ENCODE data around the gene DUSP9. TPM values are rescaled to one million over a fixed set of nuclear protein-coding genes. Genes with fewer than 3 reads are reported as not detected.

DUSP9 gene
- total RNA-seq, 4 donors from 2014 or later = not detected

DNA sequence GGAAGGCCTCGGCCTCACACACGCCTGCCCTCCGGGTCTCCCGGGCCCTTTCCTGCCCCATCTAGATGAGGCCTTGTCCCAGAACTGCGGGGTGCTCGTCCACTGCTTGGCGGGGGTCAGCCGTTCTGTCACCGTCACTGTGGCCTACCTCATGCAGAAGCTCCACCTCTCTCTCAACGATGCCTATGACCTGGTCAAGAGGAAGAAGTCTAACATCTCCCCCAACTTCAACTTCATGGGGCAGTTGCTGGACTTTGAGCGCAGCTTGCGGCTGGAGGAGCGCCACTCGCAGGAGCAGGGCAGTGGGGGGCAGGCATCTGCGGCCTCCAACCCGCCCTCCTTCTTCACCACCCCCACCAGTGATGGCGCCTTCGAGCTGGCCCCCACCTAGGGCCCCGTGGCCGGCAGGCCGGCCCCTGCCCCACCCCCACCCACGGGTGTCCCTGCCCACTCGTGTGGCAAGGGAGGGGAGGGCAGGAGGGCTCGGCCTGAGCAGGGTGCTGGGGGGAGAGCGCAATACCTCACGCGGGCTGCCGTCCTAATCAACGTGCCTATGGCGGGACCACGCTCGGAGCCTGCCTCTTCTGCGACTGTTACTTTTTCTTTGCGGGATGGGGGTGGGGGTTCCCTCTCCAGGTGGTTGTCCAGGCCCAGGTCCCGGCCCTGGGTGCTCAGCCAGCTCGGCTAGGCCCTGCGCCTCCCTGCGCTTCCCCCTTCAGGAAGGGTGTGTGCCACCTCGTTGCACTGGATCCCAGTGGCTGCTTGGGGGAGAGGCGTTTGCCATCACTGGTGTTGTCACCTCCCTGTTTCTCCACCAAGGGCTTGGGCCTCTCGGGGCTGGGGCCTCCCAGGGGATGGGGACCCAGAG, 3.1 kb downstream of the DUSP9 start:
- no peaks in the 10 kb centered on the region for H3K36me3 ChIP-seq
- TF ChIP-seq, protein P1, sequence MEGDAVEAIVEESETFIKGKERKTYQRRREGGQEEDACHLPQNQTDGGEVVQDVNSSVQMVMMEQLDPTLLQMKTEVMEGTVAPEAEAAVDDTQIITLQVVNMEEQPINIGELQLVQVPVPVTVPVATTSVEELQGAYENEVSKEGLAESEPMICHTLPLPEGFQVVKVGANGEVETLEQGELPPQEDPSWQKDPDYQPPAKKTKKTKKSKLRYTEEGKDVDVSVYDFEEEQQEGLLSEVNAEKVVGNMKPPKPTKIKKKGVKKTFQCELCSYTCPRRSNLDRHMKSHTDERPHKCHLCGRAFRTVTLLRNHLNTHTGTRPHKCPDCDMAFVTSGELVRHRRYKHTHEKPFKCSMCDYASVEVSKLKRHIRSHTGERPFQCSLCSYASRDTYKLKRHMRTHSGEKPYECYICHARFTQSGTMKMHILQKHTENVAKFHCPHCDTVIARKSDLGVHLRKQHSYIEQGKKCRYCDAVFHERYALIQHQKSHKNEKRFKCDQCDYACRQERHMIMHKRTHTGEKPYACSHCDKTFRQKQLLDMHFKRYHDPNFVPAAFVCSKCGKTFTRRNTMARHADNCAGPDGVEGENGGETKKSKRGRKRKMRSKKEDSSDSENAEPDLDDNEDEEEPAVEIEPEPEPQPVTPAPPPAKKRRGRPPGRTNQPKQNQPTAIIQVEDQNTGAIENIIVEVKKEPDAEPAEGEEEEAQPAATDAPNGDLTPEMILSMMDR (IDR thresholded peaks at IDR 0.05 in 4 of 5, conservative IDR thresholded peaks at IDR 0.05 in 1 of 5) = no peak
- TF ChIP-seq POLR2A (IDR thresholded peaks at IDR 0.05) = no peak
- H3K4me3 ChIP-seq = no peak overlapping the region
- intact Hi-C loops (cut with DNase I; ENCODE audit: low total_unique reads) (no loop called here), in situ Hi-C loops (cut with MboI; ENCODE audit: low sequenced_read_pairs in 4 of 4) (loop anchor here in 1 of 4 donors (25.0 kb wide), 1 partner anchor 688 kb away; no protein-coding TSS in a partner anchor)
- H3K9me3 ChIP-seq = no peaks in the 10 kb centered on the region
- ATAC-seq = no peak
- H3K4me1 ChIP-seq = no peaks in the 10 kb centered on the region
- no peak overlapping the region for H3K27ac ChIP-seq
- H3K27me3 ChIP-seq = peaks cover 7 to 36% (median 17%) of the 10 kb centered on the region in 3 donors
- DNase-seq = no peak

GRCh38 chrX:153650959-153651358, 4.0 kb downstream of the DUSP9 start:
- no peak for DNase-seq
- H3K36me3 ChIP-seq = no peaks in the 10 kb centered on the region
- intact Hi-C loops (cut with DNase I; ENCODE audit: low total_unique reads) = no loop called here
- no peaks in the 10 kb centered on the region for H3K9me3 ChIP-seq
- H3K4me3 ChIP-seq = no peak overlapping the region
- H3K4me1 ChIP-seq = no peaks in the 10 kb centered on the region
- no peak for TF ChIP-seq POLR2A (IDR thresholded peaks at IDR 0.05)
- TF ChIP-seq, protein P1 (IDR thresholded peaks at IDR 0.05 in 4 of 5, conservative IDR thresholded peaks at IDR 0.05 in 1 of 5) = no peak
- H3K27ac ChIP-seq = no peak overlapping the region
- H3K27me3 ChIP-seq = peaks cover 3 to 29% (median 9%) of the 10 kb centered on the region in 3 donors
- ATAC-seq = no peak
- in situ Hi-C loops (cut with MboI; ENCODE audit: low sequenced_read_pairs in 4 of 4) = loop anchor here in 1 of 4 donors (25.0 kb wide), 1 partner anchor 689 kb away; no protein-coding TSS in a partner anchor

DNA sequence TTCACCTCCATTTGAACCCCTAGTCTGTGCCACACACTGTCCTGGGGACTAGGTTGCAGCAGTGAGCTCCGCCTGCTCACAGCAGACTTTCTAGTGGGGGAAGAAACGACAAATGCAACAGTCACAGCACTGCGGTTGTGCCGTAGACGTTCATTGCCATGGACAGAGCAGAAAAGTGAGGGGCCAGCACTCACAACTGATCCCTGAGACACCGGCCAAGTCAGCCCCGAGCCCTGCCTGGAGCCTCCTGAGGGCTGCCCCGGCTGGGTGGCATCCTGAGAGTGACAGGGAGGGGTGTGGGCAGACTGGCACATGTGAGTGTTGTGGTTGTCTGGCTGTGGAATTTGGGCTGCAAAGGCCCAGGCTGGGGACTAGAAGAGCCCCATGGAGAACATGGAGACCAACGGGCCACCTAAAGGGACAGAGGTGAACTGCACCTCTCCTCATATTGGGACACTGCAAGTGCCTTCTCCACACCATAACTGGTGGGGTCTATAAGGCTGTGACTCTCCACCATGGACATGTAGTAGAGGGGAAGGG, 4.6 kb downstream of the DUSP9 start:
- no peaks in the 10 kb centered on the region for H3K36me3 ChIP-seq
- H3K4me3 ChIP-seq = no peak overlapping the region
- H3K9me3 ChIP-seq = no peaks in the 10 kb centered on the region
- H3K27me3 ChIP-seq = peaks cover 0 to 22% (median 3%) of the 10 kb centered on the region in 3 donors
- TF ChIP-seq POLR2A (IDR thresholded peaks at IDR 0.05) = no peak
- TF ChIP-seq, protein P1 (IDR thresholded peaks at IDR 0.05 in 4 of 5, conservative IDR thresholded peaks at IDR 0.05 in 1 of 5) = no peak
- in situ Hi-C loops (cut with MboI; ENCODE audit: low sequenced_read_pairs in 4 of 4) (loop anchor here in 1 of 4 donors (25.0 kb wide), 1 partner anchor 689 kb away; no protein-coding TSS in a partner anchor), intact Hi-C loops (cut with DNase I; ENCODE audit: low total_unique reads) (no loop called here)
- H3K4me1 ChIP-seq = no peaks in the 10 kb centered on the region
- H3K27ac ChIP-seq = no peak overlapping the region
- ATAC-seq = no peak
- no peak for DNase-seq

- in situ Hi-C loops (cut with MboI; ENCODE audit: low sequenced_read_pairs in 4 of 4) (loop anchor here in 1 of 4 donors (25.0 kb wide), 1 partner anchor 691 kb away; no protein-coding TSS in a partner anchor), intact Hi-C loops (cut with DNase I; ENCODE audit: low total_unique reads) (no loop called here)
- Histone ChIP-seq H3K27ac (no peak overlapping the region), H3K36me3 (no peaks in the 10 kb centered on the region), H3K4me3 (no peak overlapping the region), H3K27me3 (peaks cover 0 to 7% (median 0%) of the 10 kb centered on the region in 3 donors), H3K9me3 (no peaks in the 10 kb centered on the region), H3K4me1 (no peaks in the 10 kb centered on the region)
- no peak for TF ChIP-seq POLR2A (IDR thresholded peaks at IDR 0.05)
- TF ChIP-seq, protein P1 (IDR thresholded peaks at IDR 0.05 in 4 of 5, conservative IDR thresholded peaks at IDR 0.05 in 1 of 5) = no peak
- DNase-seq = no peak
- no peak for ATAC-seq
These were observed 6.6 kb downstream of the DUSP9 start for GRCh38 chrX:153653556-153653955.
